HG03442 (cell line): ENCODE data around the gene KL.

Experiments
- ATAC-seq: cut with Tn5 transposase; IDR thresholded peaks from one replicate; pipeline ENCODE4 v1.9.1; 2021; ENCODE audit warnings: mild to moderate bottlenecking, moderate library complexity; ENCODE audit not compliant: unreplicated experiment

The KL gene

GRCh38 chr13:33003458-33004019 is 12.7 kb upstream of the KL start:
- ATAC-seq, result no peak

DNA sequence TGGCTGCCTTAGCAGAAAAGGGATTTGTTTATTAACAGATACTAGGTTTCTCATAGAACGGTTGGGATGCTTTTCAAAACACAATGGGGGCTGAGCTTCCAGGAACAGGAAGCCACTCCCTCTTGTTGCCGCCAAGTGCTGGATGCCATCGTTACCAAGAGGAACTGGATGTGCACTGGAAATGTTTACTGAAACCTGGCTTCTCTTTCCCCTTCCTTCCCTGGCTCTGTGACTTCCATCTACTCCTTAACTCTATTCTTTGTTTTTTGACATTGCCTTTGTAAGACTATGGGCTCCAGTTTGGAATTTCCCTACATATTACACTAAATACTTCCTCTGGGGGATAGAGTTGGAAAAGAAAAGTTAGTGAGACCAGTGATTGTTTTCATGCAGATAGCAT is 11.7 kb upstream of the KL start:
- no peak for ATAC-seq

DNA sequence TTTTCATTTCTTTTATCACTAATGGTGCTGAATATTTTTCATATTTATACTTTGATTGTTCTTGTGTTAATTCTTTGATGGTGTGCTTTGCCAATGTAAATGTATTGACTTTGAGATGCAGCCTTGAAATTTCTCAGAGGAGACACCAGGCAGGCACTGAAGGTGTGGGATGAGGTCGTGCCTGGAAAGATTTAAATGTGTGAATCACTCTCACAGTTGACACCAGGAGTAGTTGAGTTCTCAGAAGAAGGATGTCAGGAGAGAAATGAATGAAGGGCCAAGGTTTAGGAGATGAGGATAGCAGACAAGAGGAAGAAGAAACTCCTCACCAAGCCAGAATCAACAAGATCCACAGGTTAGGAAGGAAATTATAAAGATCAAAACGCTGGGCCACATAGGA is 10.1 kb upstream of the KL start:
- no peak for ATAC-seq

- no peak for ATAC-seq
Observed at GRCh38 chr13:33006638-33007037, 9.6 kb upstream of the KL start.

GRCh38 chr13:33007237-33007636 is 9.0 kb upstream of the KL start:
- no peak for ATAC-seq

GRCh38 chr13:33007950-33008349 is 8.3 kb upstream of the KL start:
- no peak for ATAC-seq

DNA sequence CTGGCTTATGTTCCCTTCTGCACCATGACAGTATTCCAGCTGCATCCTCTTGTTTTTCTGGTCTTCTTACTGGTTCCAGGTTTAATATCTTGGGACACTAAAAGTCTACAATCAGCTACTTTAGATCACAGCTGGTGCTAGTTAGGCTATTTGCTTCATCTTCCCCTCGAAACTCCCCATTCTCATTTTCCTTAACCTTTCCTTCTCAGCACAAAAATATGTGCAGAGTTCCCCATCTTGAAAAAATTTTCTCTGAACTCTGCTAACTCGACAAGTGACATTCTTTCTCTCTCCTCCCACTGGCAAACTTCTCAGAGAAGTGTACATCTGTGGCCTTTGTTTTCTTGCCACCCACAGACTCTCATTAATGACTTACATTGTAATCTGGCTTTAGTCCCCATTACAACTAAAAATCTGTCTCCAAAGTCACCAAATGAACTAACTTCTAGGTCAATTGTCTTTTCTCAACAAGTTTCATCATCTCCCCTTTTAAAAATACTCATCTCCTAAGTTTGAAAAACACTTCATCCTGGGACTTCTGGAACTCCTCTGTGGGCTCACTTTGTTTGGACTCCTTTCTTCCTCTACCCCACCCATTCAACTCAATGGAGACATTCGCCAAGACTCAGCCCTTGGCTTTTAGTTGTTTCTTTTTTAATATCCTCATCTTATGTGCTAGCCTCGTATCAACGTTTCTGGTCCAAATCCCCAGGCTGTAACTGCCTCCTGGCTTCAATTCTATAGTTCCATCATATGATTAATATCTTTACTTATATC is 7.1 kb upstream of the KL start:
- no peak for ATAC-seq

DNA sequence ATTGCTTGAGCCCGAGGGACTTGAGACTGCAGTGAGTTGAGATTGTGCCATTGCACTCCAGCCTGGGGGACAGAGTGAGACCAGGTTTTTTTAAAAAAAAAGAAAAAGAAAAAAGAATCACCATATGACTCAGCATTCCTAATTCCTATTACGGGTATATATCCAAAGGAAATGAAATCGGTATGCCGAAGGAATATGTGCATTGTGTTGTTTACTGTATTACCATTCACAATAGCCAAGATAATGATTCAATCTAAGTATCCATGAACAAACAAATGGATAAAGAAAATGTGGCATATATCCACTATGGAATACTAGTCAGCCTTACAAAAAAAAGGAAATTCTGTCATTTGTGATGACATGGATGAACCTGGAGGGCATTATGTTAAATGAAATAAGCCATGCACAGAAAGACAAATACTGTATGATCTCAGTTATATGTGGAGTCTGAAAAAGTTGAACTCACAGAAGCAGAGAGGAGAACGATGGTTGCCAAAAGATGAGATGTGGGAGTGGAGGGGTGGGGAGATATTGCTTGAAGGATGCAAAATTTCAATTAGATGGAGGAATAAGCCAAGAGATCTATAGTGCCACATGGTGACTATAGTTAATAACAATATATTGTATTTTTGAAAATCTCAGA is 4.3 kb upstream of the KL start:
- no peak for ATAC-seq

DNA sequence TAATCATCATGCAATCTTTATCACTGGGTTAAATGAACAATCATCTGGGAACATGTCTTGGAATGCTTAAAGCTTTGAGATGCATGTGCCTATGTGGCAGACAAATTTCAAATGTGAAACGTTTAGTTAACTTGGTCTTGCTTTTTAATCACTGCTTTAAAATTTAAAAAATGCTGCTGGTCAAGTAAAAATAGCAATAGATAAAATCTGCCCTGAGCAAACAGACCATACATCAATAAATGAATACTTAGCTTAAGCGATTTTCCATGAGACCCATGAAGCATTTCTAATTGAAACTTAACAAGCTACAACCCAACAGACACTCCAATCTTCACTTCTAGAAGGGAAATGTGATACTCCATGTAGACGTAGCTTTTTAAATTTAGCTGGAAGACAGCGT is 1.9 kb upstream of the KL start:
- ATAC-seq, result no peak

GRCh38 chr13:33015241-33015668 is 968 bp upstream of the KL start:
- no peak for ATAC-seq

DNA sequence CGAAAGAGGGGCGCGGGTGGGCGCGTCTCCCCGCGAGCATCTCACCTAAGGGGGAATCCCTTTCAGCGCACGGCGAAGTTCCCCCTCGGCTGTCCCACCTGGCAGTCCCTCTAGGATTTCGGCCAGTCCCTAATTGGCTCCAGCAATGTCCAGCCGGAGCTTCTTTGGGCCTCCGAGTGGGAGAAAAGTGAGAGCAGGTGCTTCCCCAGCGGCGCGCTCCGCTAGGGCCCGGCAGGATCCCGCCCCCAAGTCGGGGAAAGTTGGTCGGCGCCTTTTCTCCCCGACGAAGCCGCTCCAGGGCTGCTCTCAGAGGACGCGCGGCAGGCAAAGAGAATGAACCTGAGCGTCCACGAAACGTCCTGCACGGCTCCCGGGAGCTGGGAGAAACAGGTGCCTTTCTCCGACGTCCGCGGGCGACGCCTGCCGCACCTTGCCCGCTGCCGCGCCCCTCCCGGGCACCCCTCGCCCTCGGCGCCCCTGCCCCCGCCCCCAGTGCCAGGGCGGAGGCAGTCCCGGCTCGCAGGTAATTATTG is 366 bp upstream of the KL start:
- ATAC-seq, result no peak

- peak; percentile 72 for ATAC-seq
Observed at GRCh38 chr13:33017323-33017929, 1.2 kb downstream of the KL start.

DNA sequence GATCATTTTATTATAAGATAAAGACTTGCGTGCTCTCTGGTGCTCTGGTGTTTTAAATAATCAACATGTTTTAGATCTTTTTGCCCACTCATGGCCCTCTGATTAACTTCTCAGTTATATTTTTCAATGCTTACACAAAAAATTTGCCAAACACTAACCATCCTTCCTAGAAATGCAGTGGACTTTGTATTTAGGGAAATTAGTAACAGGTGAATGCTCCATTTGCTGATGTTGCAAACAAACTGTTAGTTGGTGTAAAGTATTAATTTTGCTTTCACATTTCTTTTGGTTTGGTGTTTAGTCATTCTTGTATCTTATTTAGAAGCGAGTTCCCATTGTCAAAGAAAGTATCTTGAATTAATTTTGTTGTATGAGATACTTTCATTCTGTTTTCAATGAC is 2.7 kb downstream of the KL start:
- no peak for ATAC-seq

- ATAC-seq, result no peak
Observed at GRCh38 chr13:33022986-33023385, 6.8 kb downstream of the KL start.

DNA sequence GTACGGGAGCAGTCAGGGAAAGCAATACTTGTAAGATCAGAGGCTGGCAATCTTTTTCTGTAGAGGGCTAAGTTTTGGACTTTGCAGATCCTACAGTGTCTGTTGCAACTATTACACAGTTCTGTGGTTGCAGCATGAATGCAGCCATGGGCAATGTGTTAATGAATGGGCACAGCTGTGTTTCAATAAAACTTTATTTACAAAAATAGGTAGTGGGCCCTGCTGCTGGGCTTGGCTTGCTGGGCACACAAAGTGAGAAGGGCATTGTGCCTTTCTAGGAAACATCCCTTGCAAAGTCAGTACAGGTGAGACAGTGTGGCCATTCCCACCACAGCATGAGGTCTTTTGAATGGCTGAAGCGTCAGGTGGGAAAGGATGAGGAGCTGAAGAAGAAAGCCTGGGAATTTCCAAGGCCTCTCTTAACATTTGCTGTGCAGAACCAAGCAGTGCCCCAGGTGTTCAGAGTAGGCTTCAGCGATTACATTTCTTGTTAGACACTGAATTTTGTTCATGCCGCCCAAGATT is 9.1 kb downstream of the KL start:
- no peak for ATAC-seq

DNA sequence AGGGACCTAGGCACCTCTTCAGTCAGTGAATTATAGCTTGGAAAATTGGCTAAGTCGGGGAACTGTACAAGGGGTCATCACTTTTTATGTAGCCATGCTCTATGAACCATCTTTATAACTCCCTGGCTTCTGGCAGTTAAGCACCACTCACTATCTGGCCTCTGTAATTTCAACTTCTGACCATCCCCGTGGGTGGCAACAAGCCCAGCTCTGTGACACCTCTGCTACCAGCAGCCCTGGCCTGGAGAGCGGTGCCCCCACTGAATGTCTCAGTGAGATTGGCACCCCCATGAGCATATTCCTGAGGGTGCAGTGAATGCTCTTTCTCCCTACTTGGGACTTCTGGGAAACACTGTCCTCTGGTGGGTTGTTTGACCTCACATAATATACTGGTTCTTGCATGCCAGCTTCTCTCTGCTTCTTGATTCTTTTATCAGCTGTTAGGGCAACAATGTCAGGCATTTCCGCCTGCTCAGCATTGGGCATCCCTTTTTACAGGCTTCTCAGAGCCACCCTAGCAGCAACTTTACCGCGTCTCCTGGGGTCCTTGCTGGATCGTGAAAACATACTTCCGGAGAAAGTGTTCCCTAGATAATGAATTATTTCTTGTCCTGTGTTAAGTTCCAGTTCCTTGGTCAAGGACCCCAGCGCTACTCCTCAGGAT is 10.4 kb downstream of the KL start:
- ATAC-seq, result no peak

DNA sequence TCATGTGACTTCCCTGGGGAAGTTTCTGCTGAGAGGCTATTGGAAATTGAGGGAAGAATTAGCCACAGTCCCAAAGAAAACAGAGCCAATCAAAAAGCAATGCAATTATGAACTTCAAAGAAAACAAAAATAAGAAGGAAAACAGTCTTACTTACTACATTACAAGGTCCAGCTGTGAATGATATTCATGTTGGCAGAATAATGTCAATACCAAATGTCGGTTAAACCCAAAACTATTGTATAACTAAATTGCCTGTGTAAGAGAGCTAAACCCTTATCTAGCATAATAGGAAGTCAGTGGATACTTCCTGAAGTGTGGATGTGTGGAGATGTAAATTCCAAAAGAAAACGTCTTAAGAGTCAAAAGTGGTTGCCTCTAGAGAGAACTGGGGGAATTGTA is 12.4 kb downstream of the KL start:
- no peak for ATAC-seq

DNA sequence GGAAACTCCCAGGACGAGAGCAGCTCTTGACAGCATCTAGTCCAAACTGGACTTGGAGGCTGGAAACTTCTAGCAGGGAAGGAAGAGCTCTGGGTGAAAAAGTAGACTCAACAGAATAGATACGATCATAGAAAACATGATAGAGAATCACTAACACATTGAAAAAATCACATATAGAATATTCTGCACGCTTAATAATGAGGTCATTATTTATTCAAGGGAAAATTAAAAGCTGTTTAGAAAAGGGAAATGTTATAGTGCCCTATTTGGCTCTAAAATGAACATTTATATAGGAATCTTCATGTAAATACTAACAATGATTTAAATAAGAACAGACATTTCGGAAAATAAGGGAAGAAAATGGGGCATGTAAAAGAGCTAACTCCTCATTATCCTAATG is 15.1 kb downstream of the KL start:
- no peak for ATAC-seq

GRCh38 chr13:33032037-33032625 is 15.9 kb downstream of the KL start:
- no peak for ATAC-seq

DNA sequence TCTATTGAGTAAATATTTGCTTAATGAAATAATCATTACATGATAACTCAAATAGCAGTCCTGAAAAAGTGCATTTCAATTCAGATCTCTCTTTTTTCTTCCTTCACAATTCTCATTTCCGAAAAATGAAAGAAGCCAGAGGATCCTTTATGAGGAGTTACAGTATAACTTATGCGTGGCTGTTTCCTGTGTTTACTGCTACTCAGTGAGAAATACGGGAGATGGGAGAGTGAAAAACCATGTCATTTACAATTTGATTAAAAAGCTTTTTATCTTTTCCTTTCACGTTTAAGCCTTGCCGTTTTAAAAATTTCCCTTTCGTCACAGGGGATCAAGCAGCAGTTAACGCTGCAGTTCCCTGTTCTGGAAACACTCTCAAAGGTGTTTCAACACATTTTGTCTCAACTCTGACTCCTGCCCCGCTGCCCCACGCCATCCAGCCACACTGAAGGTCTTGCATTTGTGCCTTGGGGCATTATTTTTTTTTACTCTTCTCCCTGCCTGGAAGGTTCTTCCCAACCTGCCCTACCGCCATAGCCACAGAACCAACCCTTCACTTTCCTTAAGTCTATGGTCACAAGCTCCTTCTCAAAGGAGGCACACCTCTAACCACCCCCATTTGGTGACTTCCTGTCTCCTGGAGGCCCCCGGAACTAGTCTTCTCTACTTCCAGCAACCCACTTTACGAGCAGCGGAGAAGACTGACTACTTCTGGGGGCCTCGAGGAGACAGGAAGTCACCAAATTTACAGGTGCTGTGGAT is 17.0 kb downstream of the KL start:
- ATAC-seq, result peak; percentile 50
